ACC112 (cell line): Measurements from ENCODE around the gene NFKBIB.
"Not testable (repeated sequence)": the region's sequence is repeated elsewhere in the genome, so short reads cannot be mapped to it uniquely, and the experiment has no call there.

Experiments
- H2AFZ ChIP-seq: fragments of 200-600 bp; sonication (generic); one replicate; pipeline ENCODE4 v1.6.0; 2017; ENCODE audit warnings: antibody characterized with exemption, low read length; ENCODE audit not compliant: unreplicated experiment
- H3K27ac ChIP-seq: fragments of 200-600 bp; sonication (generic); 2 replicates; pipeline ENCODE4 v1.5.1; 2014; ENCODE audit warnings: low read depth, mild to moderate bottlenecking, antibody characterized with exemption, low read length, moderate library complexity
- H3K27me3 ChIP-seq: fragments of 200-600 bp; sonication (generic); 2 replicates; pipeline ENCODE4 v1.6.1; 2014; ENCODE audit warnings: mild to moderate bottlenecking, antibody characterized with exemption, low read length, moderate library complexity, mixed read lengths; ENCODE audit not compliant: insufficient read depth
- H3K36me3 ChIP-seq: fragments of 200-600 bp; sonication (generic); 2 replicates; pipeline ENCODE4 v1.6.1; 2016; ENCODE audit warnings: mild to moderate bottlenecking, antibody characterized with exemption, low read length, moderate library complexity, mixed read lengths; ENCODE audit not compliant: insufficient read depth
- H3K4me1 ChIP-seq: fragments of 200-600 bp; sonication (generic); one replicate; pipeline ENCODE4 v1.6.1; 2016; ENCODE audit warnings: low read length, mixed read lengths; ENCODE audit not compliant: insufficient read depth, unreplicated experiment, control insufficient read depth
- H3K4me3 ChIP-seq: fragments of 200-600 bp; sonication (generic); 2 replicates; pipeline ENCODE4 v1.5.1; 2014; ENCODE audit warnings: mild to moderate bottlenecking, low read depth, low read length
- H3K79me2 ChIP-seq: fragments of 200-600 bp; sonication (generic); one replicate; pipeline ENCODE4 v1.6.0; 2016; ENCODE audit warnings: low read length; ENCODE audit not compliant: control insufficient read depth, unreplicated experiment, insufficient read depth

NFKBIB gene

DNA sequence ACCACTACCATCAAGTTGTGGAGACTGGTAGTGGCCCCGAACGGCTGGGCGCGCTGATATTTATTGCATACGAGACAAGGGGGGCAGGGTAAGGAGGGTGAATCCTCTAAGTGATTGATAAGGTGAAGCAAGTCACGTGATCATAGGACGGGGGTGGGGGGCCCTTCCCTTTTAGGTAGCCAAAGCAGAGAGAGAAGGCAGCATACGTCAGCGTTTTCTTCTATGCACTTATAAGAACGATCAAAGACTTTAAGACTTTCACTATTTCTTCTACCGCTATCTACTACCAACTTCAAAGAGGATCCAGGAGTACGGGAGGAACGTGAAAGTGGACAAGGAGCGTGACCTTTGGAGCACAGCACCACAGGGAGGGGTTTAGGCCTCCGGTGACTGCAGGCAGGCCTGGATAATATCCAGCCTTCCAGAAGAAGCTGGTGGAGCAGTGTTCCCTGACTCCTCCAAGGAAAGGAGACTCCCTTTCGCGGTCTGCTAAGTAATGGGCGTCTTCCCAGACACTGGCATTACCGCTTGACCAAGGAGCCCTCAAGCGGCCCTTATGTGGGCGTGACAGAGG, 40.1 kb upstream of the NFKBIB start:
- not testable (repeated sequence) for H3K27me3 ChIP-seq, H3K79me2 ChIP-seq, H2AFZ ChIP-seq, H3K4me1 ChIP-seq, H3K36me3 ChIP-seq, H3K4me3 ChIP-seq, H3K27ac ChIP-seq

DNA sequence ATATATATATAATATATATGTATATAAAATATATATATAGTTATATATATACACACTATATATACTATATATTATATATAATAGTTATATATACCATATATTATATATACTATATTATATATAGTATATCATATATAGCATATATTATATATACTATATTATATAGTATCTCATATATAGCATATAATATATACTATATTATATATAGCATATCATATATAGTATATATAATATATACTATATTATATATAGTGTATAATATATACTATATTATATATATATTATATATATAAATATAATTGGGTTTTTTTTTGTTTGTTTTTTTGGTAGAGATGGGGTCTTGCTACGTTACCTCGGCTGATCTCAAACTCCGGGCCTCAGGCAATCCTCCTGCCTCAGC, 38.4 kb upstream of the NFKBIB start:
- Histone ChIP-seq H3K36me3 (no peaks in the 10 kb centered on the region), H3K27me3 (no peaks in the 10 kb centered on the region), H3K4me3 (no peak overlapping the region), H3K4me1 (no peaks in the 10 kb centered on the region), H2AFZ (no peak overlapping the region), H3K27ac (no peak overlapping the region), H3K79me2 (no peaks in the 10 kb centered on the region)

DNA sequence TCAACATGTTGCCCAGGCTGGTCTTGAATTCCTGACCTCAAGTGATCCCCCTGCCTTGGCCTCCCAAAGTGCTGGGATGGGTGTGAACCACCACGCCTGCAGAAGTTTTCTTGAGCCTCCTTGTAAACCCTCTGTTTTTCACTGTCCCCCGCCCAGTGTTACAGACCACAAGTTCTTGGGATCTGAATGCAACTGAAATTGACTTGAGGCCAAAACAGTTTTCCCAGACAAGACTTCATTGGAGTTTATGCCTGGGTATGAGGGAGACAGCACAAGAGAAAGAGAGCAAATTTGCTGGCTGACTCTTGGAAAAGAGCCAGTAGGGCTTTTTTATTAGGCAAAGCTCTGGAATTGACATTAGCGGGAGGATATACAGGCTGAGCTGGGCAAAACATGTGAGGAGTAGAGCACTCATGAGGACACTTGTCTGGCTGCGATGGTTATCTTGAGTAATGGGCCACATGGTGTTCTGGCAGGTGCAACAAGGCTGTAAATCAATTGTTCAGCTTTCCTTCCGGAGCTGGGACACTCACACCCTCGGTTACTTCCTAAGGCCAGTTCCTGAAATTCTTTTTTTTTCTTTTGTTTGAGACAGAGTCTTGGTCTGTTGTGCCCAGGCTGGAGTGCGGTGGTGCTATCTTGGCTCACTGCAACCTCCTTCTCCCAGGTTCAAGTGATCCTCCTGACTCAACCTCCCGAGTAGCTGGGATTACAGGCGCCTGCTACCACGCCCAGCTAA, 37.3 kb upstream of the NFKBIB start:
- Histone ChIP-seq H3K27ac (no peak overlapping the region), H3K4me1 (no peaks in the 10 kb centered on the region)

DNA sequence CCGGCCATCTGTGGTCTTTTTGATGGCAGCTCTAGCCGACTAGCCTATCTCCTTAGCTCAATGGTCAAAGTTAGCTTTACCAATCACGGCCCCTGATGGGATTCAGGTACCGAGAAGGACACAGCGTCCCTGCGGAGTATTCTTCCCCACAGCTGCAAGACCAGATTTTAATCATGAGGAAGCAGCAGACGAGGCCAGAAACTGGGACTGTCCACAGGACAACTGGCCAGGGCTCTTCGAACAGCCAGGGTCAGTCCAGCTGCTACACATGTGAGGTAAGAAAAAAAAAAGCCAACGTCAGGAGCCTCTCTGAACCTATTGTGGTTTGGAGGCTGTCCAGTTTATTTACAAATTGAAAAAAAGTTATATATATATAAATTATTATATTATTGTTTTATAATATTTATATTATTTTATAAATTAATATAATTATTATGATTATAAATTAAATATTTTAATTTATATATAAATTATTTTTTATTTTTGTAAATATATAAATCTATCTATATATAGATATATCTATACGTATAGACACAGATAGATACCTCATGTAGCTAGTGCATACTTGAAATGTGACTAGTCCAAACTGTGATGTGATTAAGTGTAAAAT, 32.5 kb upstream of the NFKBIB start:
- H3K27me3 ChIP-seq = no peaks in the 10 kb centered on the region
- H3K4me1 ChIP-seq = no peaks in the 10 kb centered on the region
- no peaks in the 10 kb centered on the region for H3K79me2 ChIP-seq
- H2AFZ ChIP-seq = no peak overlapping the region
- H3K36me3 ChIP-seq = no peaks in the 10 kb centered on the region
- no peak overlapping the region for H3K4me3 ChIP-seq
- no peak overlapping the region for H3K27ac ChIP-seq

More for the DNA sequence above, 37.3 kb upstream of the NFKBIB start:
- Histone ChIP-seq H2AFZ (no peak overlapping the region), H3K79me2 (no peaks in the 10 kb centered on the region), H3K27me3 (no peaks in the 10 kb centered on the region), H3K36me3 (no peaks in the 10 kb centered on the region), H3K4me3 (no peak overlapping the region)

DNA sequence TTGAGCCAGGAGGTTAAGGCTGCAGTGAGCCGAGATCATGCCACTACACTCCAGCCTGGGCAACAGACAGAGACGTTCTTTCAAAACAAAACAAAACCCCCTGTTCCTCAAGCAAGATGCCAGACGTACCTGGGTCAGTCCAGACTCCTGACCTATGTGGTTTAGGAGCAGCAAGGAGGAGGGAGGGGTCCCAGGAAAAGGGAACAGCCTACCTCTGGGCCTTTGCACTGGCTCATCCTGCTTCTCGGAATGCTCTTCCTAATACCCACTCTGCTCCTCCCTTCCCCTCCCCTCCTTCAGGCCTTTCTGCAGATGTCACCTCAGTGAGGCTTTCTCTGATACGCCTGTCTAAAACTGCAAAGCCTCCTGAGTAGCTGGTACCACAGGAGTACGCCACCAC, 31.2 kb upstream of the NFKBIB start:
- no peaks in the 10 kb centered on the region for H3K36me3 ChIP-seq
- no peak overlapping the region for H2AFZ ChIP-seq
- no peaks in the 10 kb centered on the region for H3K4me1 ChIP-seq
- H3K27me3 ChIP-seq = no peaks in the 10 kb centered on the region
- H3K79me2 ChIP-seq = no peaks in the 10 kb centered on the region
- H3K27ac ChIP-seq = no peak overlapping the region
- H3K4me3 ChIP-seq = no peak overlapping the region; the same call in 1 of the 2 replicates

DNA sequence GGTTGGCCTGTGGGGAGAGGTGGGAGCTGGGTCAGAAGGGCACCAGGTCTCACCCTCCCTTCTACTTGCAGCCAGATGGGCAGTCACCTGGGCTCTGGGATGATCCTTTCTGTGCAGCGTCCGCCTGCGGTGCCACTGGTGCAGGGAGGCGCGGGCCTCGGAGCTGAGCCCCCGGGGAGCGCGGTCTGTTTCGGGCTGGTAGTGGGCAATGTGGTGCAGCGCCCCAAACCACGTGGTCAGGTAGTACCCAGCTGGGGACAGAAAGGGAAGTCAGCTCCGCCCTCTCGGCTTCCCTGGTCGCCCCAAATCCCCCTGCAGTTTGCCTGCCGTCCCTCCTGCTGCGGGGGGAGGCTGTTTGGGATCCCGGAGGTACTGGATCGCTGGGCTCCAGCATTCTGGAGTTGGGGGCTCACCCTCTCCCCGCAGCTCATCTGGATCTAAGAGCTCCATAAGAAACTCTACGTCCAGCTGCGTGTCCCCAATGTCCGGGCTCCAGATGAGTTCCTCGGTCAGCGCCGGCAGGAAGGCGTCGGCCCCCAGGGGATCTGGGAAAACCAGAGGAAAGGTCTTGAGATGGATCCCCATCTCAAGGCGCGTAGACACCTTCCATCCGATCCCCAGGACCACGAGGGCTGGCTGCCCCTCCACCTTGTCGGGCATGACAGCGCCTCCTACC, 30.5 kb upstream of the NFKBIB start:
- Histone ChIP-seq H2AFZ (no peak overlapping the region), H3K27ac (no peak overlapping the region), H3K36me3 (no peaks in the 10 kb centered on the region), H3K4me1 (no peaks in the 10 kb centered on the region), H3K27me3 (no peaks in the 10 kb centered on the region), H3K4me3 (peak overlapping the region; percentile 60), H3K79me2 (no peaks in the 10 kb centered on the region)

DNA sequence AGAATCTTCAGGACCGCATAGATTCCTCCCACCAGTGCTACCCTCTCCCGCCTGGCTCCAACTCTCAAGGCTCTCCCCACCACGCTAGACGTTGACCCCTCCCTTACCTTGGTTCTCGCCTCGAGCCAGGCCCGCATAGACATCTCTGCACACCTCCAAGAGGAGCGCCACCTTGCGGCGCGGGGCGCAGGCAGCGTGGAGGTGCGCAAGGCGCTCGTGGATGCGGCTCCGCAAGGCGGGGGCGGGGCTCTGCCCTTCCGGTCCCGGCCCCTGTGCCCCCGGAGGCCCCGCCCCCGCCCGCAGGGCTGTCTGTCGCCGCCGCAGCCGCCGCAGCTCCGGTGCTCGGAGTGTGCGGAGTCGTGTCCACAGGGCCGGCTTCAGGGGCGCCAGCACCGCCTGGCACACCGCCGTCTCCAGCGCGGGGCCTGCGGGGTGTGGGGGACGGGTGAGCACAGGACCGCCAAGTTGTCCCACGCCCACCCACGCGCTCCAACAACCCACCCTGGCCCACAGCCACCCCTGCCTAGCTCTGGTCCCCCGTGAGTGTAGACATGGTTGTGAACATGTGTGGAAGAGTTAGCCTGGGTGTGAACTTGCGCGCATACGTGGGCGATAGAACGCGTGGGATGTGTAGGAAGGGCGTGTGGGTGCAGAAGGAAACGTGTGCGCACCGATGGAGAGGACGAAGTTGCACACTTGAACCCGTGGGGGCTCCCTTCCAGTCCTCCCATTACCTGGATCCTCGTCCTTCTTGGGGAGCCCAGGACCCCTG, 29.7 kb upstream of the NFKBIB start:
- H3K79me2 ChIP-seq = no peaks in the 10 kb centered on the region
- H3K27me3 ChIP-seq = no peaks in the 10 kb centered on the region
- no peak overlapping the region for H3K27ac ChIP-seq
- no peaks in the 10 kb centered on the region for H3K36me3 ChIP-seq
- no peaks in the 10 kb centered on the region for H3K4me1 ChIP-seq
- H3K4me3 ChIP-seq = peak overlapping the region; percentile 60
- no peak overlapping the region for H2AFZ ChIP-seq

DNA sequence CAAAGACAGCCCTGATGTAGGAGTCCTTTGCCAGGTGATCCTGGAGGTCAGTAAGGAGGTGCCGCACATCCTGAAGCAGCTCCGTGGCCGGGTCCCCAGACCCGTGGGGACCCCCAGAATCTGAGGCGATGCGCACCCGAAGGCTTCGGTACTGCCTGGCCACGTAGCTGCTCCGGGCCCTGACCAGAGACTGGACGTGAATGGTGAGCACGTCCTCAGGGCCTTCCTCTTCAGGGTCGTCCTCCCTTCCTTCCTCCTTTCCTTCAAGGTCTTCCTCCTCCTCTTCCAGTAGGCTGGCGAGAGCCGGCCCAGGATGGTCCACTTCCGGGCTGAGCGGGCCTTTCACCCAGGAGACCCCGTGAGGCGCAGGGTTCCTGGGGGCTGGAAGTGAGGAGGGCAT, 29.2 kb upstream of the NFKBIB start:
- no peaks in the 10 kb centered on the region for H3K79me2 ChIP-seq

DNA sequence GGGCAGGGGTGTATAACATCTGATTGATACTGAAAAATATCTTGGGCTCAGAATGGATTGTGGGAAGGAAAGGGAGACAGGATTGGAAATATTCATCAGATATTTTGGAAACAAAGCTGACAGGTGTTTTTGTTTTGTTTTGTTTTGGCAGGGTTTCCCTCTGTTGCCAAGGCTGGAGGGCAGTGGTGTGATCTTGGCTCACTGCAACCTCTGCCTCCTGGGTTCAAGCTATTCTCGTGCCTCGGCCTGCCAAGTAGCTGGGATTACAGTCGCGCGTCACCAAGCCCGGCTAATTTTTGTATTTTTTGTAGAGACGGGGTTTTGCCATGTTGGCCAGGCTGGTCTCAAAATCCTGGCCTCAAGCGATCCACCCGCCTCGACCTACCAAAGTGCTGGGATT, 26.4 kb upstream of the NFKBIB start:
- not testable (repeated sequence) for H3K36me3 ChIP-seq, H3K79me2 ChIP-seq, H2AFZ ChIP-seq, H3K4me3 ChIP-seq, H3K27me3 ChIP-seq, H3K27ac ChIP-seq, H3K4me1 ChIP-seq

More for the DNA sequence above, 29.2 kb upstream of the NFKBIB start:
- Histone ChIP-seq H2AFZ (no peak overlapping the region), H3K4me3 (no peak overlapping the region; the same call in 1 of the 2 replicates), H3K27me3 (no peaks in the 10 kb centered on the region), H3K4me1 (no peaks in the 10 kb centered on the region), H3K27ac (no peak overlapping the region), H3K36me3 (no peaks in the 10 kb centered on the region)

DNA sequence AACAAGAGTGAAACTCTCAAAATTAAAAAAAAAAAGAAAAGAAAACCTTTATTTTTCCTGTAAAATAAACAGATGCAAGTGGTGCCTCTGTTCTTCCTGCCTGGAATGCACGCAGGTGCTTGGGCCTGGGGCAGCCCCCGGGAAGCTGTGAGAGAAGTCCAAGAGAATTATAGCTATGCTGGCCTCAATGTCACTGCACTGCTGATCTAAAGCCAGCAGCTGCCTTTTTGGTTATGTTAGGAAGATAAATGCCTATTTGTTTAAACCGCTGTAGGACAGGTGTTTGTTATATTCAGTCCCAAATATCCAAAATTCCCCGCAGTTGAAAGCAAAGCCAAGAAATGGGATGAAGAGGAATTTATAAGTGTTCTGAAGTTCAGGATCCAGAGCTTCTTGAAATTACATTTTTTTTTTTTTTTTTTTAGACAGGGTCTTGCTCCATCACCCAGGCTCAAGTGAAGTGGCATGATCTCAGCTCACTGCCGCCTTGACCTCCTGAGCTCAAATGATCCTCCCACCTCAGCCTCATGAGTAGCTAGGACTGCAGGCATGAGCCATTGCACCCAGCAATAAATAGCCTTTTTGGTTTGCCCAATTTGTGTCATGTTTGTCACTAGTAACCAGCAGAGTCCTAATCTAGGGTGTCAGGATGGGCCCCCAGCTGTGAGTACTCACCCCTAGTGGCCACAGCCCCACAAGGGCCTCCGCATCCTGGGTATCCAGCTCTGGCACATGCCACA, 23.9 kb upstream of the NFKBIB start:
- Histone ChIP-seq H2AFZ (no peak overlapping the region), H3K4me1 (no peaks in the 10 kb centered on the region), H3K27ac (no peak overlapping the region), H3K27me3 (no peaks in the 10 kb centered on the region), H3K36me3 (no peaks in the 10 kb centered on the region), H3K4me3 (no peak overlapping the region), H3K79me2 (no peaks in the 10 kb centered on the region)
